IPS-18a (cell line): ENCODE measurements around the gene GCAT.

Experiments used
- H3K27ac ChIP-seq: one replicate; pipeline ENCODE4 v1.5.1; 2013; ENCODE audit warnings: low read length
- H3K27me3 ChIP-seq: one replicate; pipeline ENCODE4 v1.6.1; 2013; ENCODE audit warnings: mild to moderate bottlenecking, low read length; ENCODE audit not compliant: control insufficient read depth, insufficient read depth
- H3K36me3 ChIP-seq: one replicate; pipeline ENCODE4 v1.6.1; 2013; ENCODE audit warnings: low read depth, low read length; ENCODE audit not compliant: control insufficient read depth
- H3K4me1 ChIP-seq: one replicate; pipeline ENCODE4 v1.6.1; 2013; ENCODE audit warnings: low read depth, low read length; ENCODE audit not compliant: control insufficient read depth
- H3K4me3 ChIP-seq: one replicate; pipeline ENCODE4 v1.5.1; 2013; ENCODE audit warnings: low read length
- H3K9ac ChIP-seq: one replicate; pipeline ENCODE4 v1.6.1; 2013; ENCODE audit warnings: mild to moderate bottlenecking, low read length, moderate library complexity
- H3K9me3 ChIP-seq: one replicate; pipeline ENCODE4 v1.6.1; 2013; ENCODE audit warnings: low read depth, low read length; ENCODE audit not compliant: control insufficient read depth

GCAT gene

DNA sequence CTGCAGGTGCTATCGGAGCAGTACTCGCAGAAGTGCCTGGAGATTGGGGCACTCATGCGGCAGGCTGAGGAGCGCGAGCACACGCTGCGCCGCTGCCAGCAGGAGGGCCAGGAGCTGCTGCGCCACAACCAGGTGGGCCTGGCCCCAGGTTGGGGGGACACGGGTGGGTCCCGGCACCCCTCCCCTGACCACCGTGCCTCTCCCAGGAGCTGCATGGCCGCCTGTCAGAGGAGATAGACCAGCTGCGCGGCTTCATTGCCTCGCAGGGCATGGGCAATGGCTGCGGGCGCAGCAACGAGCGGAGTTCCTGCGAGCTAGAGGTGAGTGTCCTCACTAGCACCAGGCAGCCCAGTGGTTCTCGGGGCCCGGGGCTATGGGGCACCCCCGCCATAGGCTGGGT is 38.7 kb upstream of the GCAT start:
- H3K9ac ChIP-seq: no peak overlapping the region
- no peaks in the 10 kb centered on the region for H3K4me1 ChIP-seq
- peaks cover 12% of the 10 kb centered on the region for H3K36me3 ChIP-seq
- no peaks in the 10 kb centered on the region for H3K27me3 ChIP-seq
- H3K9me3 ChIP-seq: no peaks in the 10 kb centered on the region
- no peak overlapping the region for H3K4me3 ChIP-seq
- no peak overlapping the region for H3K27ac ChIP-seq

DNA sequence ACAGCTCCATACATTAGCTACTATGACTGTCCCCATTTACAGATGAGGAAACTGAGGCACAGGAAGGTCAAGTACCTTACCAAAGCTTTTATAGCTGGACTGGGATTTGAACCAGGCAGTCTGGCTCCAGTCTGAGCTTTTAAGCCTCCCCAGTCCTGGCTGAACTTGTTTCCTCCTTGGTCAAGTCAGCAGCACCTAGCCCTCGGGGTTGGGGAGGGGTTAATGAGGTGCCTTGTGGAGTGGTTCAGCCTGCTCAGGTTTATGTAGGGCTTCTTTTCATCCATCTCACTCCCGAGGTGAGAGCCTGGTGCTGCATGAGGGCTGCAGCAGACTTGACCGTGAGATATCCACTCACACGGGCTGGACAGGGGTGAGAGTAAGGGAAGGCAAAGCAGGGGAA is 36.7 kb upstream of the GCAT start:
- no peaks in the 10 kb centered on the region for H3K4me1 ChIP-seq
- no peak overlapping the region for H3K9ac ChIP-seq
- no peak overlapping the region for H3K27ac ChIP-seq
- no peak overlapping the region for H3K4me3 ChIP-seq
- H3K9me3 ChIP-seq: no peaks in the 10 kb centered on the region
- peaks cover 12% of the 10 kb centered on the region for H3K36me3 ChIP-seq
- no peaks in the 10 kb centered on the region for H3K27me3 ChIP-seq

DNA sequence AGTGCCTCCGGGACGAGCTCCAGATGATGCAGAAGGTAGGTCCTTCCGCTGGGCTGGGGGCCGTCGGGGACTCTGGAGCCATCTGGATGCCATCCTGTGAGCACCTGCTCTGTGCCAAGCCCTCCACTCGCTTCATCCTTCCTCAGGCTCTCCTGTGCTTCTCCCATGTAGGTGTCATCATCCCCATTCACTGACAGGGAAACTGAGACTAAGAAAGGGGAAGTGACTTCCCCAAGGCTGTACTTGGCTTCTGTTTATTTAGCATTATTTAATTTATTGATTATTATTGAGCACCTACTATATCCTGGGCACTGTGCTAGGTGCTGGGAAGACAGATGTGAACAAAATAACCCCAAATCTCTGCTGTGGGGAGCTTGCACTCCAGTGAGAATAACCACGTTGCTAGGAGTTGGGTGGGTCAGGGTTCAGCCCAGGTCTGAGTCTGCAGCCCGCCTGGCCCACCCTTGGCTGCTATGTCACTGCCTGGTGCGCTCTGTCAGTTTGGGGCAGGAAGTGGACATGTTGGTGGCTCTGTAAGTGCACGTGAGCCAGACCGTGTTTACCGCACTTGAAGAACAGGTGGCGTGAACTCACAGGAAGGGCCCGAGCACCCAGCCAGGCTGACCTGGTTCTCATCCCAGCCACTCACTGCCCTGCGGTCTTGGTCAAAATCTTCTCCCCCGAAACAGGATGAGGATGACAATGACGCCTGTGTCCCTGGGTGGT is 35.9 kb upstream of the GCAT start:
- no peak overlapping the region for H3K27ac ChIP-seq

DNA sequence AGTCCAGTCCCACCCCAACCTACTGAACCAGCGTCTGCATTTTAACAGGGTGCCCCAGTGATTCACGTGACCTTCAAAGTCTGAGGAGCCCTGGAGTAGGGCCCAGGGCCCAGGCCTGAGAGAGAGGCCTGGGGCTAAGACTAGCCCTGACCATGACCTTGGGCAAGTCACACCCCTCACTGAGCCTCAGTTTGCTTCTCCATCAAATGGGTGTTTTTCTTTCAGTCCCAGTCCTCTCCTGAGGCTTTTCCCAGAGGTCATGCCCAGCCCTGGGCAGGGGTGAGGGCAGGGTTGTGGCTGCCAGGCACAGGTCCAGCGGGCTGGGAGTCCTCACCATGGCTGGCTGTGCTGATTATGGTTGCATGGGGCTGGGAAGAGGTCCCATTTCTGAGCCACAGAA is 33.0 kb upstream of the GCAT start:
- Histone ChIP-seq H3K4me1 (no peaks in the 10 kb centered on the region), H3K36me3 (peaks cover 8% of the 10 kb centered on the region), H3K9ac (no peak overlapping the region), H3K9me3 (no peaks in the 10 kb centered on the region), H3K4me3 (no peak overlapping the region), H3K27ac (no peak overlapping the region), H3K27me3 (no peaks in the 10 kb centered on the region)

More for the DNA sequence above, 35.9 kb upstream of the GCAT start:
- H3K4me1 ChIP-seq: no peaks in the 10 kb centered on the region
- H3K27me3 ChIP-seq: no peaks in the 10 kb centered on the region
- peaks cover 12% of the 10 kb centered on the region for H3K36me3 ChIP-seq
- H3K9ac ChIP-seq: no peak overlapping the region
- H3K9me3 ChIP-seq: no peaks in the 10 kb centered on the region
- H3K4me3 ChIP-seq: no peak overlapping the region

DNA sequence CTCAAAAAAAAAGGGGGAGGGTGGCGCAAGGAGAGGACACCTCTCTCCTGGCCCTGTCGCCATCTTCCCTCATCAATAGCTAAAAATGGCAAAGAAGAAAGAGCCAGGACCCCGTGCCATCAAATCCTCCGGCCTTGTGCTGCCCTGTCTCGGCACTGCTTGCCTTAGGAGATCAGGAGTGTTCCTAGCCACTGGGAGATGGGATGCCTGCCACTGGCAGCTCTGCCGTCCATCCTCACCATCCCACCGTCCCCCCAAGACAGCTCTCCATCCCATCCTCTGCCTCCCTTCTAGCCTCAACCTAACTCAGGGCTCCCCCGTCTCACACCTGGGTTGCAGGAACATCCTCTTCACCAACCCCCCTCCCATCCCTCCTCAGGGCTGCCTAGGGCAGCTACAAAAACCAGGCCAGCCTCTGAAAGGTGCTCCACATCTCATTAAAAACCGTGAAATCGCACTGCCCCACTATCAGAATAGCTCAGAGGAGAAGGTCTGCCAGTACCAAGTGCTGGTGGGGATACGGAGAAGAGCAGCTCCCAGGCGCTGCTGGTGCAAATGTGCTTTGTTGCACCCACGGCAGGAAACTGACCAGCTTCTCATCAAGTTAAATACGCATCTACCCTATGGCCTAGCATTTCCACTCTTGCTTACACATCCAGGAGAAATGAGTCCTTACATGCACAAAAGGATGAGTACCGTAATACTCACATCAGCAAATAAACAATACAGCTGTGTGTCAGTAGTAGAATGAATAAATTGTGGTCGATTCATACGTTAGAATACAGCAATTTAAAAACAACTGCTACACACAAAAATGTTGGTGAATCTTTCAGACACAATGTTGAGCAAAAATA is 31.7 kb upstream of the GCAT start:
- H3K27me3 ChIP-seq: no peaks in the 10 kb centered on the region
- H3K27ac ChIP-seq: no peak overlapping the region
- peaks cover 8% of the 10 kb centered on the region for H3K36me3 ChIP-seq
- no peaks in the 10 kb centered on the region for H3K4me1 ChIP-seq
- H3K4me3 ChIP-seq: no peak overlapping the region
- H3K9me3 ChIP-seq: no peaks in the 10 kb centered on the region
- H3K9ac ChIP-seq: no peak overlapping the region

DNA sequence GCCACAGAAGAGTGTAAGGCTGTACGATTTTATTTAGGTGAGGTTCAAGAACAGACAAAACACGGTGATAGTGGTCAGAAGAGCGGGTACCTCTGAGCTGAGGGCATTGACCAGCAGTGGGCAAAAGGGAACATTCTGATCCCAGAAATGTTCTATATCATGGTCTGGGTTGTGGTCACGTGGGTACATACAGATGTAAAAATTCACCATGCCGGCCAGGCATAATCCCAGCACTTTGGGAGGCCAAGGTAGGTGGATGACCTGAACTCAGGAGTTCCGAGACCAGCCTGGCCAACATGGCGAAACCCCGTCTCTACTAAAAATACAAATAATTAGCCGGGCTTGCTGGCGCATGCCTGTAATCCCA is 31.1 kb upstream of the GCAT start:
- no peak overlapping the region for H3K4me3 ChIP-seq
- H3K36me3 ChIP-seq: peaks cover 8% of the 10 kb centered on the region
- H3K27me3 ChIP-seq: no peaks in the 10 kb centered on the region
- no peaks in the 10 kb centered on the region for H3K9me3 ChIP-seq
- H3K9ac ChIP-seq: no peak overlapping the region
- no peak overlapping the region for H3K27ac ChIP-seq
- no peaks in the 10 kb centered on the region for H3K4me1 ChIP-seq

DNA sequence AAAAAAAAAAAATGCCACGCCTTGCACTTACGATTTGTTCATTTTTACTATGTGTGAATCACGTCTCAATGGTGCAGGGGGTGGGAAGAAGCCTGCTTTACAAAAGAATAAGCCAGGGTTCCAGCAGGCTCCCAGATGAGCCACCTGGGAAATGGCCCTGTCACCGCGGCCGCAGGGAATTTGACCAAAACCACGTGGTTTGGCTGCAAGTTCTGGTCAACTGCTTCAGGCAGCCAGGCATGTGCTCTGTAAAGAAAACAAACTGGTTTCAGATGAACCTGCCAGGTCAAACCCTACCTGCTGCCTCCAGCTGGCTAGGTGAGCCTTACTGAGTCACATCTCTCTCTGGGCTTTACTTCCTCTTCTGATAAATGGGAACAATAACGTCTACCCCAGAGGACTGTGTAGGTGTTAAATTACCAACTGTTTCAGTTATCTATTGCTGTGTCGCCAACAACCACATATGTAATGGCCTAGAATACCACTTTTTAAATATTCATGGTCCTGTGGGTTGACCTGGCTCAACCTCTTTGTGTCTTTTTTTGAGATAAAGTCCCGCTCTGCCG is 30.5 kb upstream of the GCAT start:
- Histone ChIP-seq H3K27me3 (peaks cover 4% of the 10 kb centered on the region), H3K9ac (no peak overlapping the region), H3K9me3 (no peaks in the 10 kb centered on the region), H3K4me3 (no peak overlapping the region), H3K27ac (no peak overlapping the region), H3K4me1 (no peaks in the 10 kb centered on the region), H3K36me3 (peaks cover 4% of the 10 kb centered on the region)

DNA sequence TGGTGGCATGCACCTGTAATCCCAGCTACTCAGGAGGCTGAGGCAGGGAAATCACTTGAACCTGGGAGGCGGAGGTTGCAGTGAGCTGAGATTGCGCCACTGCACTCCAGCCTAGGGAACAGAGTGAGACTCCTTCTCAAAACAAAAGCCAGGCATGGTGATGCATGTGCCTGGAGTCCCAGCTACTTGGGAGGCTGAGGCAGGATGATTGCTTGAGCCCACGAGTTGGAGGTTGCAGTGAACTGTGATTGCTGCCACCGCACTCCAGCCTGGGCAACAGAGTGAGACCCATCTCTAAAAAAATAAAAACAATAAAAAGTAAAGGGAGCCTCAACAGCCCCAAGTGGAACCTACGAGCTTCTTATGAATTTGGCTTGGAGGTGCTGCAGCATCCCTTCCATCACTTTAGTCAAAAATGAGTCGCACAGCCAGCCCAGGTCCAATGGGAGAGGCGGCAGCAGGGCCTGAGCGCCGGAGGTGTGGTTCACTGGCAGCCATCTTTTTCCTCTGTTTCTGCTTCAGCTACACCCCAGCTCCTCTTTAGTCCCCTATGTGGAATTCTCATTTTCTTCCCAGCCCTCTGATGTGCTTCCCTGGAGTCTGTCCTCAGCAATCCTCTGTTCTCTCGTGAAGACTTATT is 29.2 kb upstream of the GCAT start:
- H3K9ac ChIP-seq: no peak overlapping the region
- no peaks in the 10 kb centered on the region for H3K36me3 ChIP-seq
- H3K27me3 ChIP-seq: peaks cover 10% of the 10 kb centered on the region
- no peaks in the 10 kb centered on the region for H3K9me3 ChIP-seq
- no peaks in the 10 kb centered on the region for H3K4me1 ChIP-seq
- no peak overlapping the region for H3K27ac ChIP-seq
- H3K4me3 ChIP-seq: no peak overlapping the region

DNA sequence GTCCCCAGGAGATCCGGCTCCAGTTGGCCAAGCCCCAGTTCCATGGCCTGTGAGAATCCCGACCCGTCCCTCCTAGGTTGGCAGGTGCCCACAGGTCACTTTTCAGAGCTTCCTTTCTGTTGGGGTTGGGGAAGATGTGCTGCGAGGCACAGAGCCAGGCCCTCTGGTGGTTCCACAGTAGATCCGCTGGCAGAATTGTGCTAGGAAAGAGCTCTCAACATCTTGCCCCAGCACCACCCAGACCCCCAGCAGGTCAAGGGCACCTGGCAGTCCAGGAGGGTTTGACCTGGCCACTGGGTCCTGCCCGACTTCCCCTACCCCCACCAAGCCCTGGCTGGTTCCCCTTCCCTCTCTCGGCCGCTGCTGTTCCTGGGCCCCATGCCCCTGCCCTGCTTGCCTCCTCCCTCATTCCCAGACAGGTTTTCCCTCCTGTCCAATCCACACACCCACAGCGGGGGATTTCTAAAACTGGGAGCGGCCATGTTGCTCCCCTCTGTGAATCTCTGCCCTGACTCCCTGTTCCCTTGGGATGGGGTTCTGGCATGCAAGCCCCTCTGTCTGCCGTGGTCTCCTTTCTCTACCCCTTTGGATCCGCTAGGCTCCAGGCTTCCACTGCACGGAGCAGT is 26.2 kb upstream of the GCAT start:
- Histone ChIP-seq H3K4me3 (no peak overlapping the region), H3K27ac (no peak overlapping the region), H3K9me3 (no peaks in the 10 kb centered on the region), H3K4me1 (no peaks in the 10 kb centered on the region), H3K36me3 (no peaks in the 10 kb centered on the region), H3K9ac (no peak overlapping the region), H3K27me3 (peaks cover 14% of the 10 kb centered on the region)

DNA sequence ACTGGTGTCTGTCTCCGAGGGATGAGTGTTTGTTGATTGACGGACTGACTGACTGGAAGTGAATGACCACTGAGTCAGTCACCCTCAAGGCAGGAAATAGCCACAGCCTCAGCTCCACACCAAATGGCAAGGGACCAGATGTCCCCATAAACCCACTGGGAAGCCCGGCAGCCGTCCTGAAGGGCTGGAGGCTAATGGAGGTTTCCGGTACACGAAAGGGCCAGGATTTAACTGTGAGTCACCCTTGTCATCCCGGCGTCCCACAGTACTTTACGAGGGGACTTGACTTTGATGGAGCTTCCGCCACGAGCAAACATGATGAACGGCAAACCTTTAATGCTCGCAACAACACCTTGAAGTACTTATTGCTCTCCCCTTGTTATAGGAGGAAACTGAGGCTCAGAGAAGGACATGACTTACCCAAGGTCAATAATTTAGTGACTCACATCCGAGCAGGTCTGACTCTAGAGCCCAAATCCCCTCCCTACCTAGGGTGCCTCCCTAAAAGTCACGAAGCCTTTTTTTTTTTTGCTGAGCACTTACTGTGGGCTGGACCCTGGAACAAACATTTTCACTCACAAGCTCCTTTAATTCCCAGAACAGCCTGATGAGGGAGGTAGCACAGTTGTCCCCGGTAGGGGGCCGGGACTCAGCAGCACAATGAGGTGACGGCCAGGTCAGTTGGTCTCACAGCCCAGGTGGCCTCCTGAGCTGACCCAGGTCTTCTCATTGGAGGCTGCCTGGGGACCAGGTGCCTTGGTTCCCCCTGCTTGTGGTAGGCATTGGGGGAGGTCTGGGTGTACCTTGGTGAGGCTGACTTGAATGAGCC is 25.2 kb upstream of the GCAT start:
- no peaks in the 10 kb centered on the region for H3K9me3 ChIP-seq
- H3K9ac ChIP-seq: no peak overlapping the region
- H3K27ac ChIP-seq: no peak overlapping the region
- H3K27me3 ChIP-seq: peaks cover 14% of the 10 kb centered on the region
- H3K36me3 ChIP-seq: no peaks in the 10 kb centered on the region
- H3K4me1 ChIP-seq: no peaks in the 10 kb centered on the region
- no peak overlapping the region for H3K4me3 ChIP-seq
